Measurements from ENCODE around the gene SLITRK4. TPM values are rescaled to one million over a fixed set of nuclear protein-coding genes. Genes with fewer than 3 reads are reported as not detected.
A peak's percentile ranks its signal among the peaks of the same experiment; 100 is the strongest.

The SLITRK4 gene
- total RNA-seq, result 2.1 TPM

DNA sequence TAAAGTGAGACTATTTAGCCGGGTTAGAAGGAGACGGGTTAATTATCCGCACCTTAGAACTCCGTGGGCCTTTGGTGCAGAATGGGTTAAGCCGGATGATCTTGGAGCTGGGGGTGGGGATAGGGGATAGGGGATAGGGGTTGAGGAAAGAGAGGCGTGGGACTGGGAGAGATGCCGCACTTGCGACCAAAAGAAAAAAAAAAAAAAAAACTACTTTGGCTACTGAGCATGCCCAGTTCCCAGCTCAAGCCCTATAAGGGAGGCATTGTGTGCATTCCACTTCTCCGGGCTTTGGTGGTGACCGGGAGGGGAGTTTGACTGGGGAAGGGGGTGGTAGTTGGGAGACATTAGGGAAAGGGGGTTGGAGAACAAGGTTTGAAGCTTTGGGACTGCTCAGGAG lies at the start of gene SLITRK4:
Gene SLITRK4 (minus strand): TSS at position 187 of the 400 bp plus-strand sequence. CDS start 4,993 bp downstream, outside the sequence.
- peak within 1 kb of the TSS in 1 of 3 donors; percentile 8 for H3K9ac ChIP-seq (ENCODE audit: low read depth in 1 of 3, low read length in 3 of 3)
- H3K27me3 ChIP-seq (ENCODE audit: control insufficient read depth in 3 of 3, insufficient read depth in 3 of 3, low read length in 3 of 3), result peaks cover 0 to 7% (median 0%) of the 10 kb centered on the region in 3 donors
- peak within 1 kb of the TSS; percentile 7 for H3K27ac ChIP-seq (ENCODE audit: low read depth, low read length)
- H3K4me1 ChIP-seq (ENCODE audit: control insufficient read depth in 3 of 3, insufficient read depth in 3 of 3, low read length in 3 of 3), result peaks cover 0 to 10% (median 3%) of the 10 kb centered on the region in 3 donors
- no peaks in the 10 kb centered on the region for H3K9me3 ChIP-seq (ENCODE audit: control insufficient read depth in 3 of 3, low read length in 3 of 3)
- peak within 1 kb of the TSS; percentile 52 to 67 (median 57) for H3K4me3 ChIP-seq (ENCODE audit: low read length in 3 of 3)
- H3K36me3 ChIP-seq (ENCODE audit: control insufficient read depth in 3 of 3, insufficient read depth in 3 of 3, low read length in 3 of 3), result no peaks in the 10 kb centered on the region

DNA sequence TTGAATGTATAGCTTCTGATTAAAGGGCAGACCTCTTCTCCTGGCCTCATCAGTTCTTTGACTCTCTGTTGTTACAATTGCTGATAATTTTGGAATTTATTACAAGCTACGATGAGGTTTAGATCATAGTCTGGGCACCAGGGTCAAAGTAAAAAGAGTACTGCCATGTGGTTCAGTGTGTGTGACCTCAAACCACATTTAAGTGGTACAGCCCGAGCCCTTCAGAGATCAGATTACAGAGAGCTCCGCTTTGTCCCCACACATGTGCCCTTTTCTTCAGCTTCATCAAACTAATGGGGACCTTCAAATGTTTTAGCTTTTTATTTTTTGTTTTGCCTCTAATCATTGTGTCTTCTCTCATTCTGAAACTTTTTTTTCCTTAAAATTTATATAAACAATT lies 47.6 kb upstream of the SLITRK4 start:
- no peak overlapping the region for H3K27ac ChIP-seq (ENCODE audit: low read depth, low read length)
- no peak overlapping the region for H3K4me3 ChIP-seq (ENCODE audit: low read length in 3 of 3)

GRCh38 chrX:143674926-143675325 lies 39.0 kb upstream of the SLITRK4 start:
- Histone ChIP-seq H3K27ac (ENCODE audit: low read depth, low read length) (no peak overlapping the region), H3K4me3 (ENCODE audit: low read length in 3 of 3) (no peak overlapping the region), H3K9ac (ENCODE audit: low read depth in 1 of 3, low read length in 3 of 3) (no peak overlapping the region), H3K4me1 (ENCODE audit: control insufficient read depth in 3 of 3, insufficient read depth in 3 of 3, low read length in 3 of 3) (no peaks in the 10 kb centered on the region), H3K27me3 (ENCODE audit: control insufficient read depth in 3 of 3, insufficient read depth in 3 of 3, low read length in 3 of 3) (no peaks in the 10 kb centered on the region), H3K9me3 (ENCODE audit: control insufficient read depth in 3 of 3, low read length in 3 of 3) (no peaks in the 10 kb centered on the region), H3K36me3 (ENCODE audit: control insufficient read depth in 3 of 3, insufficient read depth in 3 of 3, low read length in 3 of 3) (no peaks in the 10 kb centered on the region)

More for the DNA sequence above, 47.6 kb upstream of the SLITRK4 start:
- Histone ChIP-seq H3K4me1 (ENCODE audit: control insufficient read depth in 3 of 3, insufficient read depth in 3 of 3, low read length in 3 of 3) (no peaks in the 10 kb centered on the region), H3K27me3 (ENCODE audit: control insufficient read depth in 3 of 3, insufficient read depth in 3 of 3, low read length in 3 of 3) (no peaks in the 10 kb centered on the region), H3K36me3 (ENCODE audit: control insufficient read depth in 3 of 3, insufficient read depth in 3 of 3, low read length in 3 of 3) (no peaks in the 10 kb centered on the region), H3K9me3 (ENCODE audit: control insufficient read depth in 3 of 3, low read length in 3 of 3) (no peaks in the 10 kb centered on the region), H3K9ac (ENCODE audit: low read depth in 1 of 3, low read length in 3 of 3) (no peak overlapping the region)

GRCh38 chrX:143669395-143669794 lies 33.5 kb upstream of the SLITRK4 start:
- Histone ChIP-seq H3K36me3 (ENCODE audit: control insufficient read depth in 3 of 3, insufficient read depth in 3 of 3, low read length in 3 of 3) (no peaks in the 10 kb centered on the region), H3K4me1 (ENCODE audit: control insufficient read depth in 3 of 3, insufficient read depth in 3 of 3, low read length in 3 of 3) (no peaks in the 10 kb centered on the region), H3K27ac (ENCODE audit: low read depth, low read length) (no peak overlapping the region), H3K9me3 (ENCODE audit: control insufficient read depth in 3 of 3, low read length in 3 of 3) (no peaks in the 10 kb centered on the region), H3K4me3 (ENCODE audit: low read length in 3 of 3) (no peak overlapping the region), H3K9ac (ENCODE audit: low read depth in 1 of 3, low read length in 3 of 3) (no peak overlapping the region), H3K27me3 (ENCODE audit: control insufficient read depth in 3 of 3, insufficient read depth in 3 of 3, low read length in 3 of 3) (peaks cover 0 to 2% (median 0%) of the 10 kb centered on the region in 3 donors)

- peaks cover 0 to 2% (median 0%) of the 10 kb centered on the region in 3 donors for H3K27me3 ChIP-seq (ENCODE audit: control insufficient read depth in 3 of 3, insufficient read depth in 3 of 3, low read length in 3 of 3)
- H3K4me1 ChIP-seq (ENCODE audit: control insufficient read depth in 3 of 3, insufficient read depth in 3 of 3, low read length in 3 of 3), result no peaks in the 10 kb centered on the region
- H3K9me3 ChIP-seq (ENCODE audit: control insufficient read depth in 3 of 3, low read length in 3 of 3), result no peaks in the 10 kb centered on the region
- H3K27ac ChIP-seq (ENCODE audit: low read depth, low read length), result no peak overlapping the region
- no peak overlapping the region for H3K9ac ChIP-seq (ENCODE audit: low read depth in 1 of 3, low read length in 3 of 3)
- no peaks in the 10 kb centered on the region for H3K36me3 ChIP-seq (ENCODE audit: control insufficient read depth in 3 of 3, insufficient read depth in 3 of 3, low read length in 3 of 3)
- H3K4me3 ChIP-seq (ENCODE audit: low read length in 3 of 3), result no peak overlapping the region
Observed at GRCh38 chrX:143664302-143664701, 28.4 kb upstream of the SLITRK4 start.

- no peaks in the 10 kb centered on the region for H3K36me3 ChIP-seq (ENCODE audit: control insufficient read depth in 3 of 3, insufficient read depth in 3 of 3, low read length in 3 of 3)
- no peak overlapping the region for H3K4me3 ChIP-seq (ENCODE audit: low read length in 3 of 3)
- H3K4me1 ChIP-seq (ENCODE audit: control insufficient read depth in 3 of 3, insufficient read depth in 3 of 3, low read length in 3 of 3), result no peaks in the 10 kb centered on the region
- H3K9ac ChIP-seq (ENCODE audit: low read depth in 1 of 3, low read length in 3 of 3), result no peak overlapping the region
- H3K27ac ChIP-seq (ENCODE audit: low read depth, low read length), result no peak overlapping the region
- H3K9me3 ChIP-seq (ENCODE audit: control insufficient read depth in 3 of 3, low read length in 3 of 3), result no peaks in the 10 kb centered on the region
- H3K27me3 ChIP-seq (ENCODE audit: control insufficient read depth in 3 of 3, insufficient read depth in 3 of 3, low read length in 3 of 3), result peaks cover 0 to 2% (median 0%) of the 10 kb centered on the region in 3 donors
Observed at GRCh38 chrX:143663755-143664154, 27.9 kb upstream of the SLITRK4 start.

GRCh38 chrX:143661286-143661685 lies 25.4 kb upstream of the SLITRK4 start:
- no peak overlapping the region for H3K4me3 ChIP-seq (ENCODE audit: low read length in 3 of 3)
- H3K27me3 ChIP-seq (ENCODE audit: control insufficient read depth in 3 of 3, insufficient read depth in 3 of 3, low read length in 3 of 3), result no peaks in the 10 kb centered on the region
- no peaks in the 10 kb centered on the region for H3K4me1 ChIP-seq (ENCODE audit: control insufficient read depth in 3 of 3, insufficient read depth in 3 of 3, low read length in 3 of 3)
- H3K36me3 ChIP-seq (ENCODE audit: control insufficient read depth in 3 of 3, insufficient read depth in 3 of 3, low read length in 3 of 3), result no peaks in the 10 kb centered on the region
- H3K9ac ChIP-seq (ENCODE audit: low read depth in 1 of 3, low read length in 3 of 3), result no peak overlapping the region
- no peak overlapping the region for H3K27ac ChIP-seq (ENCODE audit: low read depth, low read length)
- H3K9me3 ChIP-seq (ENCODE audit: control insufficient read depth in 3 of 3, low read length in 3 of 3), result no peaks in the 10 kb centered on the region

DNA sequence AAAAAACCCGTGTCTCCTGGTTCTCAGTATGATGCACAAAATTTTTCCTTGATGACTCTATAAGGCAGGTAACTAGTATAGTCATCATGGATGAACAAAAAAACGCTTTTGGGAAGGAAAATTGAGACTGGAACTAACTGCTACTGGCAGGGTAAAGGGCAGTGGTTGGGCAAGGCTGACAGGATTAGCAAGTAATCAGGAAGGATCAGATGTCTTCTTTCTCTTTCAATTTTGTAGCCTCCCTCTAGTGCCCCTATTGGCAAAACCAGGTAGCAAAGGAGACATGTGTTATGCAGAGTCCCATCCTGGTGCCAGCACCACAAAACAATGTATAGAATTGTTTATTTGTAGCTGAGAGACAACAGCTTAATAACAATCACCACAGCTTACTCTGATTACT lies 12.8 kb upstream of the SLITRK4 start:
- Histone ChIP-seq H3K36me3 (ENCODE audit: control insufficient read depth in 3 of 3, insufficient read depth in 3 of 3, low read length in 3 of 3) (no peaks in the 10 kb centered on the region), H3K4me1 (ENCODE audit: control insufficient read depth in 3 of 3, insufficient read depth in 3 of 3, low read length in 3 of 3) (no peaks in the 10 kb centered on the region), H3K27me3 (ENCODE audit: control insufficient read depth in 3 of 3, insufficient read depth in 3 of 3, low read length in 3 of 3) (no peaks in the 10 kb centered on the region), H3K9ac (ENCODE audit: low read depth in 1 of 3, low read length in 3 of 3) (no peak overlapping the region), H3K9me3 (ENCODE audit: control insufficient read depth in 3 of 3, low read length in 3 of 3) (peaks cover 0 to 2% (median 0%) of the 10 kb centered on the region in 3 donors), H3K27ac (ENCODE audit: low read depth, low read length) (no peak overlapping the region), H3K4me3 (ENCODE audit: low read length in 3 of 3) (no peak overlapping the region)

GRCh38 chrX:143642426-143642825 lies 6.5 kb upstream of the SLITRK4 start:
- H3K9ac ChIP-seq (ENCODE audit: low read depth in 1 of 3, low read length in 3 of 3), result no peak overlapping the region
- peaks cover 0 to 2% (median 0%) of the 10 kb centered on the region in 3 donors for H3K9me3 ChIP-seq (ENCODE audit: control insufficient read depth in 3 of 3, low read length in 3 of 3)
- H3K27ac ChIP-seq (ENCODE audit: low read depth, low read length), result no peak overlapping the region
- no peaks in the 10 kb centered on the region for H3K27me3 ChIP-seq (ENCODE audit: control insufficient read depth in 3 of 3, insufficient read depth in 3 of 3, low read length in 3 of 3)
- H3K4me3 ChIP-seq (ENCODE audit: low read length in 3 of 3), result no peak overlapping the region
- H3K36me3 ChIP-seq (ENCODE audit: control insufficient read depth in 3 of 3, insufficient read depth in 3 of 3, low read length in 3 of 3), result no peaks in the 10 kb centered on the region
- no peaks in the 10 kb centered on the region for H3K4me1 ChIP-seq (ENCODE audit: control insufficient read depth in 3 of 3, insufficient read depth in 3 of 3, low read length in 3 of 3)

- Histone ChIP-seq H3K4me1 (ENCODE audit: control insufficient read depth in 3 of 3, insufficient read depth in 3 of 3, low read length in 3 of 3) (peaks cover 0 to 10% (median 3%) of the 10 kb centered on the region in 3 donors), H3K36me3 (ENCODE audit: control insufficient read depth in 3 of 3, insufficient read depth in 3 of 3, low read length in 3 of 3) (no peaks in the 10 kb centered on the region), H3K27me3 (ENCODE audit: control insufficient read depth in 3 of 3, insufficient read depth in 3 of 3, low read length in 3 of 3) (peaks cover 0 to 7% (median 0%) of the 10 kb centered on the region in 3 donors), H3K4me3 (ENCODE audit: low read length in 3 of 3) (no peak overlapping the region), H3K9ac (ENCODE audit: low read depth in 1 of 3, low read length in 3 of 3) (no peak overlapping the region), H3K27ac (ENCODE audit: low read depth, low read length) (no peak overlapping the region), H3K9me3 (ENCODE audit: control insufficient read depth in 3 of 3, low read length in 3 of 3) (no peaks in the 10 kb centered on the region)
Observed at GRCh38 chrX:143636831-143637230, 930 bp upstream of the SLITRK4 start.

Measured in skeletal muscle tissue (tissue), 4 donors.